ENCODE results near the gene ASF1A. TPM values are rescaled to one million over a fixed set of nuclear protein-coding genes. Genes with fewer than 3 reads are reported as not detected.
A peak's percentile ranks its signal among the peaks of the same experiment; 100 is the strongest.

The ASF1A gene
- total and polyA plus RNA-seq, 2 of the 13 experiments (the other 11 are each of a cell fraction or from before 2014, with no cell fraction given): 14.5 to 49.9 TPM

DNA sequence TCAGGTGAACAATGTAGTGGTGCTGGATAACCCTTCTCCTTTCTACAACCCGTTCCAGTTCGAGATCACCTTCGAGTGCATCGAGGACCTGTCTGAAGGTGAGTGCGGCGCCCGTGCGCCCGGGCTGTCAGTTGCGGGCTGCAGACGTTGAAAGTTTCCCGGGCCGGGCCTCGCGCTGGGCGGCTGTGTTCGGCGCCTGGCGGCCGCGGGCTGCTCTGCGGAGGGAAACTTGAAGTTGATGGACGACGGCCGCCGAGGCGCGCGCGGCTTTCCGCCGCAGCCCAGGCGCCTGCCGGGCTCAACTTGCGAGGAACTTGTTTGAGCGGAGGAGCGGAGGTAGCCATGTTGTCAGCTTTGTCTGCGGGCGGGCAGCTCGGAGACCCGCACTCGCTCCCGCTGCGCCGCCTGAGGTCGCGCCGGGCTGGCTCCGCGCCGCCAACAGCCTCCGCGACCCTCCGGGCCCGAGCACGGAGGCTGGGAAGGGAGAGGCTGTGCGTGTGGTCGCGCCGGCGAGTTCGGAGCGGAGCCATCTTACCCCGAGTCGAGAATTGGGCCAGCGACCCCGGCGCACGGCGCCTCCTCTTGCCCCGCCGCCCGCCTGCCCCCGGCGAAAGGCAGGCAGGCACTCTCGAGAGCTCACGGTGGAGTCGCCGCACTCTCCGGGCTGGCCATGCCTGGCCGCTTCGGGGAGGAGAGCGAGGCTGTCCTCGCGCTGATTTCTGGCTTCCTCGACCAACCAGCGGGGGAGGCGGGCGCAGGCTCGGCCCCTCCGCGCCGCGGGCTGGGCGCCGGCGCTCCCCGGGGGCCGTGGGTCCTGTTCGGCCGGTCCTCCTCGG is 691 bp downstream of the ASF1A start (continued):
- TF ChIP-seq, protein P1, sequence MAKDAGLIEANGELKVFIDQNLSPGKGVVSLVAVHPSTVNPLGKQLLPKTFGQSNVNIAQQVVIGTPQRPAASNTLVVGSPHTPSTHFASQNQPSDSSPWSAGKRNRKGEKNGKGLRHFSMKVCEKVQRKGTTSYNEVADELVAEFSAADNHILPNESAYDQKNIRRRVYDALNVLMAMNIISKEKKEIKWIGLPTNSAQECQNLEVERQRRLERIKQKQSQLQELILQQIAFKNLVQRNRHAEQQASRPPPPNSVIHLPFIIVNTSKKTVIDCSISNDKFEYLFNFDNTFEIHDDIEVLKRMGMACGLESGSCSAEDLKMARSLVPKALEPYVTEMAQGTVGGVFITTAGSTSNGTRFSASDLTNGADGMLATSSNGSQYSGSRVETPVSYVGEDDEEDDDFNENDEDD (CRISPR knock-in tag; IDR thresholded peaks at IDR 0.05; ENCODE audit: borderline replicate concordance): peak; percentile 23; the same call in 1 of the 2 replicates
- no peak for TF ChIP-seq ZNF7 (CRISPR knock-in tag; IDR thresholded peaks at IDR 0.05)
- TF ChIP-seq, protein P2, sequence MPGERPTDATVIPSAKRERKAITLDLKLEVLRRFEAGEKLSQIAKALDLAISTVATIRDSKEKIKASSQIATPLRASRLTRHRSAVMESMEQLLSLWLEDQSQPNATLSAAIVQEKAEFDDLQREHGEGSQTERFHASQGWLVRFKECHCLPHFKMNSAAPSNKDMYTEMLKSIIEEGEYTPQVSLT (CRISPR knock-in tag; IDR thresholded peaks at IDR 0.05; ENCODE audit: borderline replicate concordance, low read depth): peak; percentile 27; the same call in 1 of the 2 replicates
- TF ChIP-seq KLF12 (CRISPR knock-in tag; IDR thresholded peaks at IDR 0.05; ENCODE audit: borderline replicate concordance): peak; percentile 42; the same call in 1 of the 2 replicates
- TF ChIP-seq, protein P3, sequence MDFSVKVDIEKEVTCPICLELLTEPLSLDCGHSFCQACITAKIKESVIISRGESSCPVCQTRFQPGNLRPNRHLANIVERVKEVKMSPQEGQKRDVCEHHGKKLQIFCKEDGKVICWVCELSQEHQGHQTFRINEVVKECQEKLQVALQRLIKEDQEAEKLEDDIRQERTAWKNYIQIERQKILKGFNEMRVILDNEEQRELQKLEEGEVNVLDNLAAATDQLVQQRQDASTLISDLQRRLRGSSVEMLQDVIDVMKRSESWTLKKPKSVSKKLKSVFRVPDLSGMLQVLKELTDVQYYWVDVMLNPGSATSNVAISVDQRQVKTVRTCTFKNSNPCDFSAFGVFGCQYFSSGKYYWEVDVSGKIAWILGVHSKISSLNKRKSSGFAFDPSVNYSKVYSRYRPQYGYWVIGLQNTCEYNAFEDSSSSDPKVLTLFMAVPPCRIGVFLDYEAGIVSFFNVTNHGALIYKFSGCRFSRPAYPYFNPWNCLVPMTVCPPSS (IDR thresholded peaks at IDR 0.05): no peak
- peak; percentile 96 for TF ChIP-seq RBM39 (IDR thresholded peaks at IDR 0.05; ENCODE audit: low read depth, low read length, poor library complexity, severe bottlenecking)
- peak; percentile 48 for TF ChIP-seq ZNF567 (CRISPR knock-in tag; IDR thresholded peaks at IDR 0.05; ENCODE audit: borderline replicate concordance)
- TF ChIP-seq IKZF4 (CRISPR knock-in tag; IDR thresholded peaks at IDR 0.05; ENCODE audit: borderline replicate concordance, low read depth, not compliant biosample characterization): peak; percentile 42
- no peak for TF ChIP-seq ZNF24 (IDR thresholded peaks at IDR 0.05)
- TF ChIP-seq NFE2L2 (IDR thresholded peaks at IDR 0.05; ENCODE audit: low read length): no peak
- peak; percentile 64 for TF ChIP-seq HES4 (CRISPR knock-in tag; IDR thresholded peaks at IDR 0.05; ENCODE audit: borderline replicate concordance)
- TF ChIP-seq NRL (CRISPR knock-in tag; IDR thresholded peaks at IDR 0.05; ENCODE audit: borderline replicate concordance): peak; percentile 76
- TF ChIP-seq ZNF441 (CRISPR knock-in tag; IDR thresholded peaks at IDR 0.05; ENCODE audit: borderline replicate concordance): peak; percentile 48; the same call in 1 of the 2 replicates
- TF ChIP-seq, protein P4, sequence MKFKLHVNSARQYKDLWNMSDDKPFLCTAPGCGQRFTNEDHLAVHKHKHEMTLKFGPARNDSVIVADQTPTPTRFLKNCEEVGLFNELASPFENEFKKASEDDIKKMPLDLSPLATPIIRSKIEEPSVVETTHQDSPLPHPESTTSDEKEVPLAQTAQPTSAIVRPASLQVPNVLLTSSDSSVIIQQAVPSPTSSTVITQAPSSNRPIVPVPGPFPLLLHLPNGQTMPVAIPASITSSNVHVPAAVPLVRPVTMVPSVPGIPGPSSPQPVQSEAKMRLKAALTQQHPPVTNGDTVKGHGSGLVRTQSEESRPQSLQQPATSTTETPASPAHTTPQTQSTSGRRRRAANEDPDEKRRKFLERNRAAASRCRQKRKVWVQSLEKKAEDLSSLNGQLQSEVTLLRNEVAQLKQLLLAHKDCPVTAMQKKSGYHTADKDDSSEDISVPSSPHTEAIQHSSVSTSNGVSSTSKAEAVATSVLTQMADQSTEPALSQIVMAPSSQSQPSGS (CRISPR knock-in tag; IDR thresholded peaks at IDR 0.05): no peak
- TF ChIP-seq KMT2A (CRISPR knock-in tag; IDR thresholded peaks at IDR 0.05): peak; percentile 83
- TF ChIP-seq, protein P5, sequence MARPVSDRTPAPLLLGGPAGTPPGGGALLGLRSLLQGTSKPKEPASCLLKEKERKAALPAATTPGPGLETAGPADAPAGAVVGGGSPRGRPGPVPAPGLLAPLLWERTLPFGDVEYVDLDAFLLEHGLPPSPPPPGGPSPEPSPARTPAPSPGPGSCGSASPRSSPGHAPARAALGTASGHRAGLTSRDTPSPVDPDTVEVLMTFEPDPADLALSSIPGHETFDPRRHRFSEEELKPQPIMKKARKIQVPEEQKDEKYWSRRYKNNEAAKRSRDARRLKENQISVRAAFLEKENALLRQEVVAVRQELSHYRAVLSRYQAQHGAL (CRISPR knock-in tag; IDR thresholded peaks at IDR 0.05; ENCODE audit: not compliant biosample characterization): peak; percentile 59
- TF ChIP-seq ZNF589 (CRISPR knock-in tag; conservative IDR thresholded peaks at IDR 0.05): peak; percentile 88; the same call in 1 of the 2 replicates
- TF ChIP-seq, protein P6, sequence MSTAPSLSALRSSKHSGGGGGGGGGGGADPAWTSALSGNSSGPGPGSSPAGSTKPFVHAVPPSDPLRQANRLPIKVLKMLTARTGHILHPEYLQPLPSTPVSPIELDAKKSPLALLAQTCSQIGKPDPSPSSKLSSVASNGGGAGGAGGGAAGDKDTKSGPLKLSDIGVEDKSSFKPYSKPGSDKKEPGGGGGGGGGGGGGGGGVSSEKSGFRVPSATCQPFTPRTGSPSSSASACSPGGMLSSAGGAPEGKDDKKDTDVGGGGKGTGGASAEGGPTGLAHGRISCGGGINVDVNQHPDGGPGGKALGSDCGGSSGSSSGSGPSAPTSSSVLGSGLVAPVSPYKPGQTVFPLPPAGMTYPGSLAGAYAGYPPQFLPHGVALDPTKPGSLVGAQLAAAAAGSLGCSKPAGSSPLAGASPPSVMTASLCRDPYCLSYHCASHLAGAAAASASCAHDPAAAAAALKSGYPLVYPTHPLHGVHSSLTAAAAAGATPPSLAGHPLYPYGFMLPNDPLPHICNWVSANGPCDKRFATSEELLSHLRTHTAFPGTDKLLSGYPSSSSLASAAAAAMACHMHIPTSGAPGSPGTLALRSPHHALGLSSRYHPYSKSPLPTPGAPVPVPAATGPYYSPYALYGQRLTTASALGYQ (CRISPR knock-in tag; IDR thresholded peaks at IDR 0.05): no peak
- no peak; the same call in 1 of the 2 replicates for TF ChIP-seq WIZ (CRISPR knock-in tag; IDR thresholded peaks at IDR 0.05)
- no peak for TF ChIP-seq MEIS1 (CRISPR knock-in tag; IDR thresholded peaks at IDR 0.05; ENCODE audit: borderline replicate concordance)
- TF ChIP-seq CCDC6 (CRISPR knock-in tag; IDR thresholded peaks at IDR 0.05): peak; percentile 63; the same call in 1 of the 2 replicates
